Vagina (tissue), 2 donors: ENCODE measurements around the gene XPC. TPM values are rescaled to one million over a fixed set of nuclear protein-coding genes. Genes with fewer than 3 reads are reported as not detected.

ENCODE experiments used
- DNase-seq, 2 donors: peaks; one replicate each; pipeline ENCODE4 v3.0.0-alpha.2; 2017; ENCODE audit errors: extremely low spot score in 2 of 2
- H3K27ac ChIP-seq: fragments of 200-600 bp; sonication (generic); one replicate; pipeline ENCODE4 v1.5.1; 2019
- H3K27me3 ChIP-seq: fragments of 200-600 bp; sonication (generic); one replicate; pipeline ENCODE4 v1.5.1; 2019
- H3K36me3 ChIP-seq, 2 donors: fragments of 200-600 bp; sonication (generic); one replicate each; pipeline ENCODE4 v1.5.1; 2017 to 2019
- H3K4me1 ChIP-seq: fragments of 200-600 bp; sonication (generic); one replicate; pipeline ENCODE4 v1.5.1; 2019
- H3K4me3 ChIP-seq, 2 donors: fragments of 200-600 bp; sonication (generic); 1 replicate in 1 of 2; 2 replicates in 1 of 2; pipeline ENCODE4 v1.5.1; 2016 to 2019
- H3K9me3 ChIP-seq: fragments of 200-600 bp; sonication (generic); one replicate; pipeline ENCODE4 v1.5.1; 2019
- CTCF ChIP-seq, 3 experiments: fragments of 450-650 bp in 2 of 3; fragments of 200-600 bp in 1 of 3; sonication (generic) in 1 of 3; IDR thresholded peaks; one replicate each; pipeline ENCODE4 v1.5.1; 2017 to 2019; ENCODE audit warnings: antibody characterized with exemption in 3 of 3, mild to moderate bottlenecking in 2 of 3, moderate library complexity in 2 of 3
- POLR2A ChIP-seq, 2 donors: fragments of 450-650 bp; IDR thresholded peaks; one replicate each; pipeline ENCODE4 v1.6.1; 2017; ENCODE audit warnings: antibody characterized with exemption in 2 of 2, mild to moderate bottlenecking in 2 of 2, moderate library complexity in 2 of 2
- POLR2AphosphoS5 ChIP-seq, 2 donors: sonication (generic); formaldehyde crosslinking; IDR thresholded peaks; one replicate each; pipeline ENCODE4 v1.9.0; 2017; ENCODE audit warnings: antibody characterized with exemption in 2 of 2, mild to moderate bottlenecking in 2 of 2, low read depth in 1 of 2; ENCODE audit not compliant: insufficient read depth in 1 of 2
- intact Hi-C: fragments of 100-400 bp; cut with DNase I; formaldehyde crosslinking; loops from one replicate; pipeline ENCODE4 v1.15.1; 2023
- total RNA-seq: library from RNA; depleted of rRNA; stranded (reverse); fragments of >200 nt; gene quantifications from one replicate; pipeline ENCODE4 v1.2.3, GENCODE V29; 2016

XPC gene
- total RNA-seq, 1 donor from 2014 or later, result 33.6 TPM

DNA sequence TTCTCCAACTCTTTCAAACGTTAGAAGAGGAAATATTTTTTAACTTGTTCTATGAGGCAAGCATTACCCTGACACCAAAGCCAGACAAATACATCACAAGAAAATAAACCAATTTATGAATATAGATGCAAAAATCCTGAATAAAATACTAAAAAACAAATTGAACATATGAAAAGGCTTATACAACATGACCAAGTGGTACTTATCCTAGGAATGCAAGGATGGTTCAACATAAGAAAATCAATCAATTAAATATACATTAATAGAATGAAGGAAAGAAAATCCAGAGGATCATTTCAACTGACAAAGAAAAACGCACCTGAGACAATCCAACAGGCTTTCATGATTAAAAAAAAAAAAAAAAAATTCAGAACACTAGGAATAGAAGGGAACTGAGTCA, 17.1 kb downstream of the XPC start:
- intact Hi-C loops, result no loop called here
- TF ChIP-seq POLR2A (IDR thresholded peaks at IDR 0.05) (no peak), CTCF (IDR thresholded peaks at IDR 0.05) (no peak), POLR2AphosphoS5 (IDR thresholded peaks at IDR 0.05; ENCODE audit: insufficient read depth in 1 of 2, low read depth in 1 of 2) (no peak)
- Histone ChIP-seq H3K27me3 (no peaks in the 10 kb centered on the region), H3K4me1 (no peaks in the 10 kb centered on the region), H3K27ac (no peak overlapping the region), H3K9me3 (peaks cover 9% of the 10 kb centered on the region), H3K36me3 (peaks cover 7 to 93% of the 10 kb centered on the region in 2 donors), H3K4me3 (no peak overlapping the region)
- DNase-seq, result no peak

- Histone ChIP-seq H3K36me3 (peaks cover 4 to 83% of the 10 kb centered on the region in 2 donors), H3K27ac (no peak overlapping the region), H3K4me1 (no peaks in the 10 kb centered on the region), H3K27me3 (no peaks in the 10 kb centered on the region), H3K9me3 (peaks cover 9% of the 10 kb centered on the region), H3K4me3 (no peak overlapping the region)
- intact Hi-C loops, result no loop called here
- DNase-seq, result peak in 1 of 2 donors; percentile 55
- TF ChIP-seq POLR2AphosphoS5 (IDR thresholded peaks at IDR 0.05; ENCODE audit: insufficient read depth in 1 of 2, low read depth in 1 of 2) (no peak), POLR2A (IDR thresholded peaks at IDR 0.05) (no peak)
Observed at GRCh38 chr3:14159426-14159825, 19.0 kb downstream of the XPC start.

DNA sequence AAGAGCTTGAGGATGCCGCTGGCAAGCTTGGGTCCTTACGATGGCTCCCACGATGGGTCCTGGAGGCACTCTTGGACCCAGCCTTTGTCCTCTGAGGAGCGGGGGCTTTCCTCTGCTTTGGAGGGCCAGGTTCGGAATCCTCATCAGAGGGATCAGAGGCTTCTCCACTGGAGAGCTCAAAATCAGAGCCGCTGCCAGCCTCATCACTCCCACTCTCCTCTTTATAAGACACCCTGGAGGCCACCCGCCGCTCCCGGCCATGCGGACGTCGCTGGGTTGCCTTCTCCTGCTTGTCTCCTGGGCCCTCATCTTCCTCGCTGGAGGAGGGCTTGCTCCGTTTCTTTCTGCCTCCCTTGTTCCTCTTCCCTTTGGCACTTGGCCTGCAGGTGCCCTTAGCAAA, 20.0 kb downstream of the XPC start:
- Histone ChIP-seq H3K4me1 (no peaks in the 10 kb centered on the region), H3K36me3 (peaks cover 4 to 73% of the 10 kb centered on the region in 2 donors), H3K27ac (no peak overlapping the region), H3K9me3 (peaks cover 9% of the 10 kb centered on the region), H3K4me3 (no peak overlapping the region), H3K27me3 (no peaks in the 10 kb centered on the region)
- TF ChIP-seq CTCF (IDR thresholded peaks at IDR 0.05) (no peak), POLR2A (IDR thresholded peaks at IDR 0.05) (no peak), POLR2AphosphoS5 (IDR thresholded peaks at IDR 0.05; ENCODE audit: insufficient read depth in 1 of 2, low read depth in 1 of 2) (no peak)
- intact Hi-C loops, result no loop called here
- peak; percentile 61 to 82 for DNase-seq

DNA sequence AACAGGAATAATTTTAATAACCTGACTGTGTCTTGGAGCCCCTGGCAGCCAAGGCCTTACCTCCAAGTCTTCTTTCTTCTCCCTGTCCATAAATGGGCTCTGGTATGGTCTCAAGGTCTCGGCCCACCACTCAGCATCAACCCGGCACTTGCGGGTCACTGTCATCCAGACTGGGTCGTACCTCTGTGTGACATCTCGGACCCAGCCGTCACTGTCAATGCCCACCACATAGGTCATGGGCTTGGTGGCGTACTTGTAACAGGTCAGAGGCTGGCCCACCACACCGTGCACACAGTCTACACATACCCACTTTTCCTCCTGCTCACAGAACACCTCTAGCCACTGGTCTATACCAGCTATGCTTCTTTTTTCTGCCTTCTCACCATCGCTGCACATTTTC, 20.4 kb downstream of the XPC start:
- Histone ChIP-seq H3K27ac (no peak overlapping the region), H3K4me3 (no peak overlapping the region), H3K36me3 (peaks cover 4 to 68% of the 10 kb centered on the region in 2 donors), H3K9me3 (peaks cover 9% of the 10 kb centered on the region), H3K27me3 (no peaks in the 10 kb centered on the region), H3K4me1 (no peaks in the 10 kb centered on the region)
- intact Hi-C loops, result no loop called here
- DNase-seq, result peak; percentile 43 to 74
- TF ChIP-seq CTCF (IDR thresholded peaks at IDR 0.05), result no peak
- TF ChIP-seq POLR2A (IDR thresholded peaks at IDR 0.05), result no peak
- no peak for TF ChIP-seq POLR2AphosphoS5 (IDR thresholded peaks at IDR 0.05; ENCODE audit: insufficient read depth in 1 of 2, low read depth in 1 of 2)

DNA sequence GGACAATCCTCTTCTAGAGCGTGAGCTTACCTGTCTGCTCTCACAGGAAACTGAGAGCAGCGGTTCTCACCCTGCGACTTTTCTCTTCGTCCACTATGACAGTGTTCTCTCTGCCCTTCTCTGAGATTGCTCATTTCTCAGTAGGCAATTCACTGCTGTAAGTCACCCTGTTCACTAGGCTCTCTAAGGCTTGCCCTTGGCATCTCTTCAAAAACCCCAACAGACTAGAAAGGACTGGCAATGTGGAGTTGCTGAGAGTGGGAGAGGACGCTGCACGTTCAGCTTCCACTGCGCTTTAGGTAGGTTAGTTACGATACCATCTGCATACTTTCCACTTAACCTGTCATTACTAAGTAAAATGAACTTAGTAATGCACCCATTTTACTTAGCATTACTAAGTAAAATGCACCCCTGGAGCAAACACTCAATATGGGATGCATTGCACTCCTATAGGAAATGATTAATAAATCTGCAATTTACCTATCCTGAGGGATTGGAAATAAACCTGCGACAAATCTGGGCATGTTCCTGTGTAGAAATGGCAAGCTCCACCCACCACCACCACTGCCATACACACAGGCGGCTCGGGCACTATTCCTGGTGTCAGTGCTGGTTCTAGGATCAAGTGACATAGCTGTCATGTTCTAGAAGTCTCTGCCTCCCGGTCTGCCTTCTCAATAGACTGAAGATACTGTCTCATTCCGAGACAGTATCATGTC, 21.4 kb downstream of the XPC start:
- peaks cover 9% of the 10 kb centered on the region for H3K9me3 ChIP-seq
- H3K27me3 ChIP-seq, result no peaks in the 10 kb centered on the region
- peak; percentile 80 to 82 for DNase-seq
- H3K4me3 ChIP-seq, result no peak overlapping the region
- intact Hi-C loops, result no loop called here
- no peaks in the 10 kb centered on the region for H3K4me1 ChIP-seq
- no peak overlapping the region for H3K27ac ChIP-seq
- peaks cover 4 to 60% of the 10 kb centered on the region in 2 donors for H3K36me3 ChIP-seq
- TF ChIP-seq POLR2A (IDR thresholded peaks at IDR 0.05) (no peak), POLR2AphosphoS5 (IDR thresholded peaks at IDR 0.05; ENCODE audit: insufficient read depth in 1 of 2, low read depth in 1 of 2) (no peak), CTCF (IDR thresholded peaks at IDR 0.05) (no peak)
